Measurements from ENCODE around the gene RAD51B.

The RAD51B gene

DNA sequence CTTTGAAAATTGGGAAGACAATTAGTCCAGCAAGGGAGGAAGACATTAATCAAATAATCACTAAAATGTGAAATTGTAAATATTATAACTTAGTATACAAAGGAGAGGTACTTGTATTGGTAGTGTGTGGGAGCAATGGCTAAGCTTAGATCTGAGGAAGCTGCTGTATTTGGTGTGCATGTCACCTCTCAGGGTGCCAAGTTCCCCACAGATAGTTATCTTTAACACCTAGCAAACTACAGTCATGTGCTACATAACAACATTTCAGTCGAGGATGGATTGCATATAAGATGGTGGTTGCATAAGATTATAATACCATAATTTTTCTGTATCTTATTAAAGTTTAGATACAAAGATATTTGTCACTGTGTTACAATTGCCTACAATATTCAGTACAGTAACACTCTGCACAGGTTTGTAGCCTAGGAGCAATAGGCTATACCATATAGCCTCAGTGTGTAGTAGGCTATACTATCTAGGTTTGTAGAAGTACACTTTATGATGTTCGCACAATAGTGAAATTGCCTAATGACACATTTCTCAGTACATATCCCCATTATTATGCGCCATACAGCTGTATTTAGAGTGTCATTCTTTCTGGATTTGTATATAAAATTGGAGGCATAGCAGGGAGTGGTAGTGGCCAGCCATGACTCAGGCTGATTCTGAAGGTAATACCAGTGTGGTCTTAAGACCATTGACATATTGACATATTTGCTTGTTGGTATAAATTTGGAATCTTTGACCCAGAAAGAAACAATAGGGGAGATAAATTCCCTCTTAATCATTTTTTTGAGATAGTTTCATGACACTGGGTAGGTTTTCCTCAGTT is 55.8 kb downstream of the RAD51B start:
- no peak overlapping the region for H3K4me3 ChIP-seq (ENCODE audit: low read length)
- no peak overlapping the region for H4K5ac ChIP-seq (ENCODE audit: low read length)
- no peak overlapping the region for H4K8ac ChIP-seq (ENCODE audit: low read depth, low read length)
- no peak overlapping the region for H2BK5ac ChIP-seq (ENCODE audit: low read length)
- no peak overlapping the region for H3K23ac ChIP-seq (ENCODE audit: low read length)
- peak; percentile 34 for DNase-seq
- no CpG with 5 or more reads among the region's 3 CpGs for WGBS (ENCODE audit: extremely low coverage, insufficient coverage, low lambda C conversion rate)
- H3K4ac ChIP-seq (ENCODE audit: low read depth, low read length), result no peak overlapping the region
- no peak overlapping the region for H3K56ac ChIP-seq (ENCODE audit: low read length)
- no peak overlapping the region for H2BK120ac ChIP-seq (ENCODE audit: low read depth, low read length)
- H2AK5ac ChIP-seq (ENCODE audit: low read length), result no peak overlapping the region
- no peaks in the 10 kb centered on the region for H3K27me3 ChIP-seq (ENCODE audit: insufficient read depth, low read length, poor library complexity)
- H3K4me1 ChIP-seq (ENCODE audit: control insufficient read depth, low read depth, low read length), result no peaks in the 10 kb centered on the region
- H3K79me1 ChIP-seq (ENCODE audit: low read length), result no peaks in the 10 kb centered on the region
- H3K9ac ChIP-seq (ENCODE audit: low read length), result no peak overlapping the region
- H2BK15ac ChIP-seq (replicated peaks; ENCODE audit: low read depth), result no peak overlapping the region
- no peak overlapping the region for H3K4me2 ChIP-seq (ENCODE audit: low read length)
- no peak overlapping the region for H3K18ac ChIP-seq (ENCODE audit: low read length)
- H3K27ac ChIP-seq (ENCODE audit: low read depth, low read length), result no peak overlapping the region
- no peaks in the 10 kb centered on the region for H3K79me2 ChIP-seq (ENCODE audit: control insufficient read depth, insufficient read depth, low read length)
- H3K36me3 ChIP-seq (ENCODE audit: control insufficient read depth, insufficient read depth, low read length), result no peaks in the 10 kb centered on the region

GRCh38 chr14:67879026-67879425 is 59.4 kb downstream of the RAD51B start:
- Histone ChIP-seq H3K9ac (ENCODE audit: low read length) (no peak overlapping the region), H3K27me3 (ENCODE audit: insufficient read depth, low read length, poor library complexity) (no peaks in the 10 kb centered on the region), H4K5ac (ENCODE audit: low read length) (no peak overlapping the region), H3K4ac (ENCODE audit: low read depth, low read length) (no peak overlapping the region), H3K79me2 (ENCODE audit: control insufficient read depth, insufficient read depth, low read length) (no peaks in the 10 kb centered on the region), H2BK15ac (replicated peaks; ENCODE audit: low read depth) (no peak overlapping the region), H3K4me3 (ENCODE audit: low read length) (no peak overlapping the region), H3K23ac (ENCODE audit: low read length) (no peak overlapping the region), H3K4me1 (ENCODE audit: control insufficient read depth, low read depth, low read length) (no peaks in the 10 kb centered on the region), H2AK5ac (ENCODE audit: low read length) (no peak overlapping the region), H3K27ac (ENCODE audit: low read depth, low read length) (no peak overlapping the region), H4K8ac (ENCODE audit: low read depth, low read length) (no peak overlapping the region), H2BK120ac (ENCODE audit: low read depth, low read length) (no peak overlapping the region), H3K79me1 (ENCODE audit: low read length) (no peaks in the 10 kb centered on the region), H3K36me3 (ENCODE audit: control insufficient read depth, insufficient read depth, low read length) (no peaks in the 10 kb centered on the region), H3K4me2 (ENCODE audit: low read length) (no peak overlapping the region), H3K56ac (ENCODE audit: low read length) (no peak overlapping the region), H2BK5ac (ENCODE audit: low read length) (no peak overlapping the region), H3K18ac (ENCODE audit: low read length) (no peak overlapping the region)
- no peak for DNase-seq

GRCh38 chr14:67881225-67881624 is 61.6 kb downstream of the RAD51B start:
- H2BK120ac ChIP-seq (ENCODE audit: low read depth, low read length), result no peak overlapping the region
- no peak overlapping the region for H2AK5ac ChIP-seq (ENCODE audit: low read length)
- no peak overlapping the region for H3K9ac ChIP-seq (ENCODE audit: low read length)
- H3K18ac ChIP-seq (ENCODE audit: low read length), result no peak overlapping the region
- H3K4me3 ChIP-seq (ENCODE audit: low read length), result no peak overlapping the region
- H3K36me3 ChIP-seq (ENCODE audit: control insufficient read depth, insufficient read depth, low read length), result no peaks in the 10 kb centered on the region
- no peaks in the 10 kb centered on the region for H3K79me2 ChIP-seq (ENCODE audit: control insufficient read depth, insufficient read depth, low read length)
- DNase-seq, result no peak
- no peak overlapping the region for H3K27ac ChIP-seq (ENCODE audit: low read depth, low read length)
- H3K4me2 ChIP-seq (ENCODE audit: low read length), result no peak overlapping the region
- H3K23ac ChIP-seq (ENCODE audit: low read length), result no peak overlapping the region
- no peak overlapping the region for H2BK15ac ChIP-seq (replicated peaks; ENCODE audit: low read depth)
- H3K27me3 ChIP-seq (ENCODE audit: insufficient read depth, low read length, poor library complexity), result no peaks in the 10 kb centered on the region
- no peak overlapping the region for H4K8ac ChIP-seq (ENCODE audit: low read depth, low read length)
- H3K4ac ChIP-seq (ENCODE audit: low read depth, low read length), result no peak overlapping the region
- no peak overlapping the region for H4K5ac ChIP-seq (ENCODE audit: low read length)
- WGBS (ENCODE audit: extremely low coverage, insufficient coverage, low lambda C conversion rate), result no CpG with 5 or more reads among the region's 2 CpGs
- no peaks in the 10 kb centered on the region for H3K4me1 ChIP-seq (ENCODE audit: control insufficient read depth, low read depth, low read length)
- no peaks in the 10 kb centered on the region for H3K79me1 ChIP-seq (ENCODE audit: low read length)
- H3K56ac ChIP-seq (ENCODE audit: low read length), result no peak overlapping the region
- no peak overlapping the region for H2BK5ac ChIP-seq (ENCODE audit: low read length)

GRCh38 chr14:67882986-67883555 is 63.5 kb downstream of the RAD51B start:
- no peak for DNase-seq
- Histone ChIP-seq H3K4me3 (ENCODE audit: low read length) (no peak overlapping the region), H4K8ac (ENCODE audit: low read depth, low read length) (no peak overlapping the region), H3K79me2 (ENCODE audit: control insufficient read depth, insufficient read depth, low read length) (no peaks in the 10 kb centered on the region), H3K79me1 (ENCODE audit: low read length) (no peaks in the 10 kb centered on the region), H3K4ac (ENCODE audit: low read depth, low read length) (no peak overlapping the region), H2BK15ac (replicated peaks; ENCODE audit: low read depth) (no peak overlapping the region), H2BK5ac (ENCODE audit: low read length) (no peak overlapping the region), H3K36me3 (ENCODE audit: control insufficient read depth, insufficient read depth, low read length) (no peaks in the 10 kb centered on the region), H3K9ac (ENCODE audit: low read length) (no peak overlapping the region), H2AK5ac (ENCODE audit: low read length) (no peak overlapping the region), H3K4me1 (ENCODE audit: control insufficient read depth, low read depth, low read length) (no peaks in the 10 kb centered on the region), H2BK120ac (ENCODE audit: low read depth, low read length) (no peak overlapping the region), H3K27ac (ENCODE audit: low read depth, low read length) (no peak overlapping the region), H4K5ac (ENCODE audit: low read length) (no peak overlapping the region), H3K18ac (ENCODE audit: low read length) (no peak overlapping the region), H3K27me3 (ENCODE audit: insufficient read depth, low read length, poor library complexity) (no peaks in the 10 kb centered on the region), H3K56ac (ENCODE audit: low read length) (no peak overlapping the region), H3K23ac (ENCODE audit: low read length) (no peak overlapping the region), H3K4me2 (ENCODE audit: low read length) (no peak overlapping the region)
- WGBS (ENCODE audit: extremely low coverage, insufficient coverage, low lambda C conversion rate), result no CpG with 5 or more reads among the region's 4 CpGs

DNA sequence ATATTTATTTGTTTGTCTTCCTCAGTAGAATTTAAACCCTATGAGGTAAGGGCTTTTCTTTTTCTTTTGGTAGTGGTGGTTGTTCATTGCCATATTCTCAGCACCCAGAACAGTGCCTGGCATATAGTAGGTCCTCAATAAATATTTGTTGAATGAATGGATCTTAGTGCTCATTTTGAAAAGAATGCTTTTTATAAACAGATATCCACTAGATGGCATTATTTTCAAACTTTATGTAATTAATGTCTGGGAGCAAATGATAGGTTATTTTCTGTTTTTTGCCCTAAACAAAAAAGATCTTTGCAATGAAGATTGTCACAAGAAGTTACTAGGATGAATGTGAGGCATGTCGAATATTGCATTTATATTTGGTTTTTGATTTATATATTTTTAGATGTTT is 64.1 kb downstream of the RAD51B start:
- Histone ChIP-seq H3K18ac (ENCODE audit: low read length) (no peak overlapping the region), H3K9ac (ENCODE audit: low read length) (no peak overlapping the region), H3K4ac (ENCODE audit: low read depth, low read length) (no peak overlapping the region), H3K4me1 (ENCODE audit: control insufficient read depth, low read depth, low read length) (no peaks in the 10 kb centered on the region), H3K27me3 (ENCODE audit: insufficient read depth, low read length, poor library complexity) (no peaks in the 10 kb centered on the region), H2BK120ac (ENCODE audit: low read depth, low read length) (no peak overlapping the region), H4K8ac (ENCODE audit: low read depth, low read length) (no peak overlapping the region), H3K36me3 (ENCODE audit: control insufficient read depth, insufficient read depth, low read length) (no peaks in the 10 kb centered on the region), H3K27ac (ENCODE audit: low read depth, low read length) (no peak overlapping the region), H2AK5ac (ENCODE audit: low read length) (no peak overlapping the region), H3K4me3 (ENCODE audit: low read length) (no peak overlapping the region), H3K56ac (ENCODE audit: low read length) (no peak overlapping the region), H4K5ac (ENCODE audit: low read length) (no peak overlapping the region), H3K79me1 (ENCODE audit: low read length) (no peaks in the 10 kb centered on the region), H2BK15ac (replicated peaks; ENCODE audit: low read depth) (no peak overlapping the region), H3K4me2 (ENCODE audit: low read length) (no peak overlapping the region), H3K79me2 (ENCODE audit: control insufficient read depth, insufficient read depth, low read length) (no peaks in the 10 kb centered on the region), H2BK5ac (ENCODE audit: low read length) (no peak overlapping the region), H3K23ac (ENCODE audit: low read length) (no peak overlapping the region)
- 100% methylated on average over 1 of the region's 1 CpG for WGBS (ENCODE audit: extremely low coverage, insufficient coverage, low lambda C conversion rate)
- DNase-seq, result no peak

DNA sequence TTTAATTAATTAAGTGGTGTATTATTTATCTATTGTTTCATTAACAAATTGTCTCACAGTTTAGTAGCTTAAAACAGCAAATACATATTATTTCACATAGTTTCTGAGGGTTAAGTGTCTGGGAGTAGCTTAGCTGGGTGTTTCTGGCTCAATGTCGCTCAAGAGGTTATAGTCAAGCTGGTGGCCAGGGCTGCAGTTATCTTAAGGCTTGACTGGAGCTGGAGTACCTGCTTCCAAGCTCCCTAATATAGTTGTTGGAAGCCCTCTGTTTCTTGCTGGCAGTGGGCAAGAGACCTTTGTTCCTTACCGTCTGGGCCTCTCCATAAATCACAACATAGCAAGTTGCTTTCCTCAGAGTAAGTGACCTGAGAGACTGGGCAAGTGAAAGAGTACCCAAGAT is 66.6 kb downstream of the RAD51B start:
- Histone ChIP-seq H3K79me1 (ENCODE audit: low read length) (no peaks in the 10 kb centered on the region), H3K27me3 (ENCODE audit: insufficient read depth, low read length, poor library complexity) (no peaks in the 10 kb centered on the region), H2BK120ac (ENCODE audit: low read depth, low read length) (no peak overlapping the region), H3K56ac (ENCODE audit: low read length) (no peak overlapping the region), H3K4me3 (ENCODE audit: low read length) (no peak overlapping the region), H3K9ac (ENCODE audit: low read length) (no peak overlapping the region), H3K18ac (ENCODE audit: low read length) (no peak overlapping the region), H3K79me2 (ENCODE audit: control insufficient read depth, insufficient read depth, low read length) (no peaks in the 10 kb centered on the region), H4K8ac (ENCODE audit: low read depth, low read length) (no peak overlapping the region), H4K5ac (ENCODE audit: low read length) (no peak overlapping the region), H3K4me2 (ENCODE audit: low read length) (no peak overlapping the region), H3K4me1 (ENCODE audit: control insufficient read depth, low read depth, low read length) (no peaks in the 10 kb centered on the region), H3K23ac (ENCODE audit: low read length) (no peak overlapping the region), H3K36me3 (ENCODE audit: control insufficient read depth, insufficient read depth, low read length) (no peaks in the 10 kb centered on the region), H3K27ac (ENCODE audit: low read depth, low read length) (no peak overlapping the region), H2AK5ac (ENCODE audit: low read length) (no peak overlapping the region), H2BK15ac (replicated peaks; ENCODE audit: low read depth) (no peak overlapping the region), H2BK5ac (ENCODE audit: low read length) (no peak overlapping the region), H3K4ac (ENCODE audit: low read depth, low read length) (no peak overlapping the region)
- no CpG with 5 or more reads among the region's 2 CpGs for WGBS (ENCODE audit: extremely low coverage, insufficient coverage, low lambda C conversion rate)
- no peak for DNase-seq
